GM23338 (cell line): ENCODE data around the gene THSD4. TPM values are rescaled to one million over a fixed set of nuclear protein-coding genes. Genes with fewer than 3 reads are reported as not detected.

Source experiments
- ATAC-seq: fragments of 200-7000 bp; cut with Tn5 transposase; 3 replicates; pipeline ENCODE4 v1.9.1; 2020
- DNase-seq: peaks from one replicate; pipeline ENCODE4 v3.0.0-alpha.2; 2015; ENCODE audit warnings: low spot score
- H2AFZ ChIP-seq: fragments of 200-600 bp; sonication (generic); 2 replicates; pipeline ENCODE4 v1.8.0; 2016; ENCODE audit warnings: antibody characterized with exemption, mild to moderate bottlenecking, moderate library complexity
- H3F3A ChIP-seq: fragments of 200-600 bp; sonication (generic); replicated peaks from 2 replicates; pipeline ENCODE4 v1.8.0; 2017; ENCODE audit warnings: antibody characterized with exemption, mixed run types, low read depth
- H3K27ac ChIP-seq: fragments of 200-600 bp; sonication (generic); 2 replicates; pipeline ENCODE4 v1.6.1; 2016; ENCODE audit warnings: low read depth
- H3K27me3 ChIP-seq: fragments of 200-600 bp; sonication (generic); 2 replicates; pipeline ENCODE4 v1.8.0; 2016; ENCODE audit warnings: mild to moderate bottlenecking, mixed run types, moderate library complexity; ENCODE audit not compliant: insufficient read depth
- H3K36me3 ChIP-seq: fragments of 200-600 bp; sonication (generic); 2 replicates; pipeline ENCODE4 v1.8.0; 2016; ENCODE audit warnings: mild to moderate bottlenecking; ENCODE audit not compliant: insufficient read depth
- H3K4me1 ChIP-seq: fragments of 200-600 bp; sonication (generic); 2 replicates; pipeline ENCODE4 v1.8.0; 2016; ENCODE audit warnings: mild to moderate bottlenecking, moderate library complexity; ENCODE audit not compliant: insufficient read depth
- H3K4me2 ChIP-seq: fragments of 200-600 bp; sonication (generic); 2 replicates; pipeline ENCODE4 v1.7.1; 2017; ENCODE audit warnings: mixed run types
- H3K4me3 ChIP-seq: fragments of 200-600 bp; sonication (generic); 2 replicates; pipeline ENCODE4 v1.6.1; 2016; ENCODE audit warnings: mixed run types
- H3K79me2 ChIP-seq: fragments of 200-600 bp; sonication (generic); replicated peaks from 2 replicates; pipeline ENCODE4 v1.8.0; 2017; ENCODE audit warnings: mild to moderate bottlenecking; ENCODE audit not compliant: insufficient read depth
- H3K9me2 ChIP-seq: fragments of 200-600 bp; sonication (generic); 2 replicates; pipeline ENCODE4 v1.8.0; 2017; ENCODE audit not compliant: insufficient read depth
- H4K20me1 ChIP-seq: fragments of 200-600 bp; sonication (generic); replicated peaks from 2 replicates; pipeline ENCODE4 v1.8.0; 2017; ENCODE audit warnings: mild to moderate bottlenecking; ENCODE audit not compliant: insufficient read depth
- H3K27ac Mint-ChIP-seq: 2 replicates; pipeline ENCODE4 v1.8.0; 2020; ENCODE audit warnings: inconsistent platforms, mild to moderate bottlenecking, moderate library complexity, mixed read lengths
- H3K27me3 Mint-ChIP-seq: 3 replicates; pipeline ENCODE4 v1.8.0; 2022; ENCODE audit warnings: low read depth, mild to moderate bottlenecking, moderate library complexity, mixed read lengths, inconsistent platforms; ENCODE audit not compliant: insufficient read depth, poor library complexity
- H3K36me3 Mint-ChIP-seq: 3 replicates; pipeline ENCODE4 v1.8.0; 2021; ENCODE audit warnings: low read depth, mild to moderate bottlenecking, inconsistent platforms, moderate library complexity, mixed read lengths
- H3K4me1 Mint-ChIP-seq: 3 replicates; pipeline ENCODE4 v1.8.0; 2020; ENCODE audit warnings: mild to moderate bottlenecking, inconsistent platforms, mixed read lengths
- H3K4me3 Mint-ChIP-seq: 3 replicates; pipeline ENCODE4 v1.8.0; 2021; ENCODE audit warnings: moderate library complexity, mild to moderate bottlenecking, inconsistent platforms, mixed read lengths
- H3K9me3 Mint-ChIP-seq: 3 replicates; pipeline ENCODE4 v1.8.0; 2020; ENCODE audit warnings: moderate library complexity, mild to moderate bottlenecking, inconsistent platforms, mixed read lengths
- CREB1 ChIP-seq: fragments of 250-450 bp; sonication (Bioruptor Pico); IDR thresholded peaks from 2 replicates; pipeline ENCODE4 v1.5.0; 2020; ENCODE audit warnings: low read depth, mild to moderate bottlenecking, moderate library complexity
- CTCF ChIP-seq, 2 experiments: fragments of 200-600 bp in 1 of 2; sonication (generic) in 1 of 2; conservative IDR thresholded peaks; 2 replicates each; pipeline versions ENCODE4 v1.5.1 to v1.6.1; 2016 to 2017; ENCODE audit warnings: antibody characterized with exemption in 2 of 2, low read depth in 2 of 2, mild to moderate bottlenecking in 2 of 2, moderate library complexity in 1 of 2
- ETS1 ChIP-seq: IDR thresholded peaks from 2 replicates; pipeline ENCODE4 v1.6.1; 2016; ENCODE audit warnings: antibody characterized with exemption
- EZH2 ChIP-seq: fragments of 200-600 bp; sonication (generic); IDR thresholded peaks from one replicate; pipeline ENCODE4 v1.8.0; 2017; ENCODE audit warnings: antibody characterized with exemption, mild to moderate bottlenecking, low read depth; ENCODE audit not compliant: unreplicated experiment
- EZH2phosphoT487 ChIP-seq: fragments of 200-600 bp; sonication (generic); IDR thresholded peaks from one replicate; pipeline ENCODE4 v1.8.1; 2018; ENCODE audit warnings: antibody characterized with exemption; ENCODE audit not compliant: unreplicated experiment
- JUNB ChIP-seq: IDR thresholded peaks from one replicate; pipeline ENCODE4 v1.6.1; 2016; ENCODE audit warnings: antibody characterized with exemption; ENCODE audit not compliant: unreplicated experiment
- POLR2AphosphoS5 ChIP-seq: IDR thresholded peaks from 2 replicates; pipeline ENCODE4 v1.6.1; 2016; ENCODE audit warnings: antibody characterized with exemption, low read depth
- STAT1 ChIP-seq: IDR thresholded peaks from one replicate; pipeline ENCODE4 v1.6.1; 2016; ENCODE audit warnings: antibody characterized with exemption; ENCODE audit not compliant: unreplicated experiment
- ZNF331 ChIP-seq: fragments of 250-450 bp; sonication (Bioruptor Pico); IDR thresholded peaks from 2 replicates; pipeline ENCODE4 v1.5.0; 2020; ENCODE audit warnings: low read depth, mild to moderate bottlenecking, moderate library complexity
- ZNF462 ChIP-seq: fragments of 250-450 bp; sonication (Bioruptor Pico); IDR thresholded peaks from 2 replicates; pipeline ENCODE4 v1.5.0; 2020; ENCODE audit warnings: mild to moderate bottlenecking, moderate library complexity
- polyA plus RNA-seq: library from polyadenylated mRNA; unstranded; fragments of >200 nt; fragmentation: Nextera tagmentation; extraction: Ambion mirVana; gene quantifications from 2 replicates; pipeline ENCODE4 v1.2.1, GENCODE V29; 2016
- total RNA-seq: library from RNA; depleted of rRNA; stranded (reverse); fragments of >200 nt; shearing (Covaris generic); gene quantifications from 2 replicates; pipeline ENCODE4 v1.2.3, GENCODE V29; 2014

THSD4 gene
- total and polyA plus RNA-seq, 2 experiments from 2014 or later = 2.0 to 7.4 TPM

GRCh38 chr15:71547011-71547410, 431.7 kb downstream of the THSD4 start:
- TF ChIP-seq ETS1 = no peak
- no peak for TF ChIP-seq POLR2AphosphoS5
- TF ChIP-seq ZNF331 = no peak
- no peak for TF ChIP-seq CREB1 (CRISPR knock-in tag)
- TF ChIP-seq CTCF (conservative IDR thresholded peaks at IDR 0.05; ENCODE audit: low read depth in 2 of 2) = no peak
- no peak for TF ChIP-seq STAT1
- Mint-ChIP-seq H3K27me3 (peaks cover 4% of the 10 kb centered on the region), H3K36me3 (no peaks in the 10 kb centered on the region), H3K27ac (no peak overlapping the region), H3K9me3 (no peaks in the 10 kb centered on the region), H3K4me3 (no peak overlapping the region), H3K4me1 (peaks cover 20% of the 10 kb centered on the region)
- 0 out of 2 replicates have a peak, but pooled peaks cover 2% of the 10 kb centered on the region for H3K9me2 ChIP-seq
- ATAC-seq (peak; percentile 77), DNase-seq (peak; percentile 32)
- H3K27ac ChIP-seq = no peak overlapping the region
- H3K4me1 ChIP-seq = no peaks in the 10 kb centered on the region
- no peaks in the 10 kb centered on the region for H3K27me3 ChIP-seq
- H4K20me1 ChIP-seq = no peaks in the 10 kb centered on the region
- H3F3A ChIP-seq = no peaks in the 10 kb centered on the region
- no peak overlapping the region for H3K4me3 ChIP-seq
- no peaks in the 10 kb centered on the region for H3K79me2 ChIP-seq
- H2AFZ ChIP-seq = no peak overlapping the region
- H3K4me2 ChIP-seq = no peak overlapping the region
- no peaks in the 10 kb centered on the region for H3K36me3 ChIP-seq

GRCh38 chr15:71548401-71548807, 433.1 kb downstream of the THSD4 start:
- Histone ChIP-seq H3K4me2 (no peak overlapping the region), H3K79me2 (no peaks in the 10 kb centered on the region), H3K4me3 (no peak overlapping the region), H3K36me3 (no peaks in the 10 kb centered on the region), H3K27ac (0 out of 2 replicates have a peak overlapping the region, but pooled peaks have one; percentile 12), H3K4me1 (no peaks in the 10 kb centered on the region), H3F3A (no peaks in the 10 kb centered on the region), H2AFZ (no peak overlapping the region), H3K9me2 (0 out of 2 replicates have a peak, but pooled peaks cover 2% of the 10 kb centered on the region), H4K20me1 (no peaks in the 10 kb centered on the region), H3K27me3 (no peaks in the 10 kb centered on the region)
- Mint-ChIP-seq H3K9me3 (no peaks in the 10 kb centered on the region), H3K4me3 (no peak overlapping the region), H3K4me1 (peaks cover 20% of the 10 kb centered on the region), H3K27me3 (peaks cover 2% of the 10 kb centered on the region), H3K27ac (no peak overlapping the region; the same call in 1 of the 2 replicates), H3K36me3 (no peaks in the 10 kb centered on the region)
- DNase-seq (peak; percentile 24), ATAC-seq (peak; percentile 22)
- no peak for TF ChIP-seq EZH2
- no peak for TF ChIP-seq ZNF462 (CRISPR knock-in tag)
- no peak for TF ChIP-seq CREB1 (CRISPR knock-in tag)
- no peak for TF ChIP-seq ZNF331
- TF ChIP-seq EZH2phosphoT487 = no peak
- TF ChIP-seq JUNB = no peak
- no peak for TF ChIP-seq CTCF (conservative IDR thresholded peaks at IDR 0.05; ENCODE audit: low read depth in 2 of 2)
